ENCODE measurements around the gene TTBK1.

The TTBK1 gene

GRCh38 chr6:43265564-43265963 is 22.3 kb downstream of the TTBK1 start:
- FAIRE-seq: no peak
- no peak for DNase-seq (ENCODE audit: insufficient read length, low spot score)
- TF ChIP-seq TAF1 (IDR thresholded peaks at IDR 0.05; ENCODE audit: low read depth, low read length): no peak
- TF ChIP-seq SPI1 (IDR thresholded peaks at IDR 0.05; ENCODE audit: low read depth, low read length): no peak
- TF ChIP-seq PAX5 (IDR thresholded peaks at IDR 0.05; ENCODE audit: insufficient read depth, low read length, severe bottlenecking): no peak
- no peak for TF ChIP-seq POU2F2 (IDR thresholded peaks at IDR 0.05; ENCODE audit: low read depth, low read length)
- TF ChIP-seq POLR2AphosphoS5 (IDR thresholded peaks at IDR 0.05; ENCODE audit: low read depth, low read length): no peak
- no peak for TF ChIP-seq POLR2A (IDR thresholded peaks at IDR 0.05; ENCODE audit: low read depth, low read length)

GRCh38 chr6:43267619-43268354 is 24.5 kb downstream of the TTBK1 start:
- no peak for FAIRE-seq
- TF ChIP-seq TAF1 (IDR thresholded peaks at IDR 0.05; ENCODE audit: low read depth, low read length): no peak
- TF ChIP-seq POU2F2 (IDR thresholded peaks at IDR 0.05; ENCODE audit: low read depth, low read length): no peak
- TF ChIP-seq POLR2A (IDR thresholded peaks at IDR 0.05; ENCODE audit: low read depth, low read length): no peak
- no peak for TF ChIP-seq PAX5 (IDR thresholded peaks at IDR 0.05; ENCODE audit: insufficient read depth, low read length, severe bottlenecking)
- TF ChIP-seq POLR2AphosphoS5 (IDR thresholded peaks at IDR 0.05; ENCODE audit: low read depth, low read length): no peak
- no peak for TF ChIP-seq SPI1 (IDR thresholded peaks at IDR 0.05; ENCODE audit: low read depth, low read length)
- DNase-seq (ENCODE audit: insufficient read length, low spot score): no peak

- no peak for FAIRE-seq
- TF ChIP-seq POU2F2 (IDR thresholded peaks at IDR 0.05; ENCODE audit: low read depth, low read length): no peak
- no peak for TF ChIP-seq SPI1 (IDR thresholded peaks at IDR 0.05; ENCODE audit: low read depth, low read length)
- TF ChIP-seq POLR2AphosphoS5 (IDR thresholded peaks at IDR 0.05; ENCODE audit: low read depth, low read length): no peak
- TF ChIP-seq PAX5 (IDR thresholded peaks at IDR 0.05; ENCODE audit: insufficient read depth, low read length, severe bottlenecking): no peak
- no peak for TF ChIP-seq TAF1 (IDR thresholded peaks at IDR 0.05; ENCODE audit: low read depth, low read length)
- TF ChIP-seq POLR2A (IDR thresholded peaks at IDR 0.05; ENCODE audit: low read depth, low read length): no peak
- no peak for DNase-seq (ENCODE audit: insufficient read length, low spot score)
Measured at GRCh38 chr6:43268355-43268700, 25.0 kb downstream of the TTBK1 start.

DNA sequence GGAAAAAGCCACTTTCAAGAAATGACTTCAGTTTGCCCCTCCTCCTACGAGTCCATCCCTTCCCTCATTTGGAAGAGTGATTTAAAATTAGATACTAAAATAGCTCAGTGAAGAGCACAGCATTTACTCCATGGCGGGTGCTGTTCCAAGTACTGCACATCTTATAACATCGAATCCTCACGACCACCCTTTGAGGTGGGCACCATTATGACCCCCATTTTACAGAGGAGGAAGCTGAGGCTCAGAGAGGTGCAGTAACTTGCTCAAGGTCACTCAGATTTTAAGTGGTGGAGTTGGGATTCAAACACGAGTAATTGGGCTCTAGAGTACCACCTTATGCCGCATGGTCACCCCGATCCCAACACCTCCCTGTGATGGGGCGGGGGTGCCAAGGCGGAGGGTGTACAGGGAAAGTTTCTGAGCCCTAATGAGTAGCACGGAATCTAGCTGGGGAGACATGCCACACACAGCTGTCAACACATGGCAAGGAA is 25.5 kb downstream of the TTBK1 start:
- DNase-seq (ENCODE audit: insufficient read length, low spot score): no peak
- TF ChIP-seq POLR2A (IDR thresholded peaks at IDR 0.05; ENCODE audit: low read depth, low read length): no peak
- TF ChIP-seq SPI1 (IDR thresholded peaks at IDR 0.05; ENCODE audit: low read depth, low read length): no peak
- no peak for TF ChIP-seq POU2F2 (IDR thresholded peaks at IDR 0.05; ENCODE audit: low read depth, low read length)
- no peak for TF ChIP-seq PAX5 (IDR thresholded peaks at IDR 0.05; ENCODE audit: insufficient read depth, low read length, severe bottlenecking)
- no peak for TF ChIP-seq POLR2AphosphoS5 (IDR thresholded peaks at IDR 0.05; ENCODE audit: low read depth, low read length)
- FAIRE-seq: no peak

DNA sequence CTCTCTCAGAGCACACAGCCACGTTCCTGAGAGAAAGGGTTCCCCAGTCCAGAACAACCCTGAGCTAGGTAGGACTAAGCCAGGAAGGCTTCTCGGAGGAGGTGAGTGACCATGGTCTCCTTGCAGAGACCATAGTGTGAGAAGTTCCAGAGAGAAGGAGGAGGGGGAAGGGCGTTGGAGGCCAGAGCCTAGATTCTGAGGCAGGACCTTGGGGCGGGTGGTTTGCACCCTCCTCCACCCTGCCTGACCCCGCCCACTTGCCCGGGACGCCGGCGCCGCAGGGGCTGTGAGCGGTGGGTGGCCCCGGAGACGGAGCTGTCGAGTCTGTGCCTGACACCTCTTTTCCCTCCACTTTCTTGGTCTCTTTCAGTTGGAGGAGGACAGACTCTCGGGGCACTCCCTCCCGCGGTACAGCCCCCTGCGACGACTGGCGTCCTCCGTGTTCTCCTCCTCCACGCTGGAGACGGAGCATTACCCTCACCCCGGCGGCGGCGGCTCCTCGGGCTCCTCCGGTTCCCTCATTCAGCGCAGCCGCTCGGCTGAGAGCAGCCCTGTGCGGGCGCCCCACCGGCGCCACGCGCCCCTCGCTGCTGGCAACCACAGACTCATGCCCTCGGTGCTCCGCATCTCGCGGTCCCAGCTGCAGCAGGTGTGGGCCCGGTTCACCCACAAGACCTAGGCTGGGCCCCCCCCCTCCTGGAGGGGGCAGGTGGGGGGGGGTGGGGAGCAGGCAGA is 26.2 kb downstream of the TTBK1 start:
- TF ChIP-seq POLR2AphosphoS5 (IDR thresholded peaks at IDR 0.05; ENCODE audit: low read depth, low read length) (no peak), TAF1 (IDR thresholded peaks at IDR 0.05; ENCODE audit: low read depth, low read length) (no peak), SPI1 (IDR thresholded peaks at IDR 0.05; ENCODE audit: low read depth, low read length) (no peak), PAX5 (IDR thresholded peaks at IDR 0.05; ENCODE audit: insufficient read depth, low read length, severe bottlenecking) (no peak), POU2F2 (IDR thresholded peaks at IDR 0.05; ENCODE audit: low read depth, low read length) (no peak), POLR2A (IDR thresholded peaks at IDR 0.05; ENCODE audit: low read depth, low read length) (no peak)
- DNase-seq (ENCODE audit: insufficient read length, low spot score): no peak
- peak; percentile 52 for FAIRE-seq

GRCh38 chr6:43271103-43271815 is 28.0 kb downstream of the TTBK1 start:
- DNase-seq (ENCODE audit: insufficient read length, low spot score): no peak
- FAIRE-seq: peak; percentile 80

GRCh38 chr6:43271944-43272343 is 28.7 kb downstream of the TTBK1 start:
- FAIRE-seq (no peak), DNase-seq (ENCODE audit: insufficient read length, low spot score) (no peak)
- TF ChIP-seq SPI1 (IDR thresholded peaks at IDR 0.05; ENCODE audit: low read depth, low read length): no peak
- TF ChIP-seq POU2F2 (IDR thresholded peaks at IDR 0.05; ENCODE audit: low read depth, low read length): no peak
- TF ChIP-seq TAF1 (IDR thresholded peaks at IDR 0.05; ENCODE audit: low read depth, low read length): no peak
- no peak for TF ChIP-seq POLR2A (IDR thresholded peaks at IDR 0.05; ENCODE audit: low read depth, low read length)

More at GRCh38 chr6:43271103-43271815, 28.0 kb downstream of the TTBK1 start:
- TF ChIP-seq TAF1 (IDR thresholded peaks at IDR 0.05; ENCODE audit: low read depth, low read length): no peak
- no peak for TF ChIP-seq POU2F2 (IDR thresholded peaks at IDR 0.05; ENCODE audit: low read depth, low read length)
- TF ChIP-seq POLR2A (IDR thresholded peaks at IDR 0.05; ENCODE audit: low read depth, low read length): no peak
- TF ChIP-seq PAX5 (IDR thresholded peaks at IDR 0.05; ENCODE audit: insufficient read depth, low read length, severe bottlenecking): no peak
- no peak for TF ChIP-seq POLR2AphosphoS5 (IDR thresholded peaks at IDR 0.05; ENCODE audit: low read depth, low read length)
- no peak for TF ChIP-seq SPI1 (IDR thresholded peaks at IDR 0.05; ENCODE audit: low read depth, low read length)

GRCh38 chr6:43273707-43274106 is 30.4 kb downstream of the TTBK1 start:
- FAIRE-seq (no peak), DNase-seq (ENCODE audit: insufficient read length, low spot score) (no peak)
- no peak for TF ChIP-seq POU2F2 (IDR thresholded peaks at IDR 0.05; ENCODE audit: low read depth, low read length)
- no peak for TF ChIP-seq PAX5 (IDR thresholded peaks at IDR 0.05; ENCODE audit: insufficient read depth, low read length, severe bottlenecking)
- no peak for TF ChIP-seq SPI1 (IDR thresholded peaks at IDR 0.05; ENCODE audit: low read depth, low read length)
- no peak for TF ChIP-seq POLR2A (IDR thresholded peaks at IDR 0.05; ENCODE audit: low read depth, low read length)
- TF ChIP-seq TAF1 (IDR thresholded peaks at IDR 0.05; ENCODE audit: low read depth, low read length): no peak
- TF ChIP-seq POLR2AphosphoS5 (IDR thresholded peaks at IDR 0.05; ENCODE audit: low read depth, low read length): no peak
